Endodermal cell (in vitro differentiated cells): Measurements from ENCODE around the gene OR2T6. TPM values are rescaled to one million over a fixed set of nuclear protein-coding genes. Genes with fewer than 3 reads are reported as not detected.
A peak's percentile ranks its signal among the peaks of the same experiment; 100 is the strongest.
"Not testable (repeated sequence)": the region's sequence is repeated elsewhere in the genome, so short reads cannot be mapped to it uniquely, and the experiment has no call there.

Experiments
- DNase-seq: peaks from one replicate; pipeline ENCODE4 v3.0.0-alpha.2; 2017
- H3K27ac ChIP-seq: 2 replicates; pipeline ENCODE4 v1.5.1; 2013; ENCODE audit warnings: mild to moderate bottlenecking, low read depth, low read length, moderate library complexity
- H3K27me3 ChIP-seq: 2 replicates; pipeline ENCODE4 v1.6.1; 2013; ENCODE audit warnings: mild to moderate bottlenecking, low read length, moderate library complexity; ENCODE audit not compliant: insufficient read depth, control insufficient read depth, poor library complexity, severe bottlenecking
- H3K36me3 ChIP-seq: 2 replicates; pipeline ENCODE4 v1.7.0; 2013; ENCODE audit warnings: mild to moderate bottlenecking, low read length, moderate library complexity; ENCODE audit not compliant: control insufficient read depth, insufficient read depth
- H3K4me1 ChIP-seq: one replicate; pipeline ENCODE4 v1.7.0; 2013; ENCODE audit warnings: low read length; ENCODE audit not compliant: control insufficient read depth, insufficient read depth
- H3K4me3 ChIP-seq: 2 replicates; pipeline ENCODE4 v1.5.1; 2013; ENCODE audit warnings: mild to moderate bottlenecking, low read length, moderate library complexity
- H3K9ac ChIP-seq: 2 replicates; pipeline ENCODE4 v1.6.1; 2013; ENCODE audit warnings: mild to moderate bottlenecking, low read length, moderate library complexity; ENCODE audit not compliant: poor library complexity, severe bottlenecking; ENCODE audit errors: extremely low read depth
- H3K9me3 ChIP-seq: 2 replicates; pipeline ENCODE4 v1.6.1; 2013; ENCODE audit warnings: mild to moderate bottlenecking, low read length, moderate library complexity; ENCODE audit not compliant: control insufficient read depth
- H3K27ac Mint-ChIP-seq: 2 replicates; pipeline ENCODE4 v1.8.0; 2020; ENCODE audit warnings: mixed read lengths
- H3K27me3 Mint-ChIP-seq: 2 replicates; pipeline ENCODE4 v1.8.0; 2021; ENCODE audit warnings: mild to moderate bottlenecking, mixed read lengths; ENCODE audit not compliant: insufficient read depth
- H3K36me3 Mint-ChIP-seq: 2 replicates; pipeline ENCODE4 v1.8.0; 2020; ENCODE audit warnings: low read depth, mixed read lengths
- H3K4me1 Mint-ChIP-seq: 2 replicates; pipeline ENCODE4 v1.8.0; 2020; ENCODE audit warnings: mixed read lengths
- H3K4me3 Mint-ChIP-seq: 2 replicates; pipeline ENCODE4 v1.8.0; 2020; ENCODE audit warnings: mild to moderate bottlenecking, moderate library complexity, mixed read lengths
- H3K9me3 Mint-ChIP-seq: 2 replicates; pipeline ENCODE4 v1.8.0; 2020; ENCODE audit warnings: mild to moderate bottlenecking, mixed read lengths
- WGBS, 2 experiments: methylation state at CpG; one replicate each; pipeline versions ENCODE4 v1.1.5 to v1.1.7; 2013; ENCODE audit warnings: missing lambda C conversion rate in 2 of 2, mixed read lengths in 1 of 2; ENCODE audit not compliant: insufficient coverage in 1 of 2, insufficient read length in 1 of 2; 5-methylcytosine and 5-hydroxymethylcytosine counted together
- total RNA-seq, 2 donors: library from RNA; stranded (reverse); fragmentation: NEBNext Ultra II Directional in 1 of 2; extraction: Animal tissue kit (Norgen Biotek cat#: 25700) in 1 of 2; gene quantifications; 2 replicates in 1 of 2; 3 replicates in 1 of 2; pipeline ENCODE4 v1.2.1, GENCODE V29; 2021
- TF ChIP-seq, protein P1 (sequence below): fragments of 200-600 bp; sonication (generic); conservative IDR thresholded peaks from 2 replicates; pipeline ENCODE4 v1.5.0; 2021; ENCODE audit warnings: antibody characterized with exemption, mild to moderate bottlenecking

OR2T6 gene
- total RNA-seq, 2 donors from 2014 or later = not detected

DNA sequence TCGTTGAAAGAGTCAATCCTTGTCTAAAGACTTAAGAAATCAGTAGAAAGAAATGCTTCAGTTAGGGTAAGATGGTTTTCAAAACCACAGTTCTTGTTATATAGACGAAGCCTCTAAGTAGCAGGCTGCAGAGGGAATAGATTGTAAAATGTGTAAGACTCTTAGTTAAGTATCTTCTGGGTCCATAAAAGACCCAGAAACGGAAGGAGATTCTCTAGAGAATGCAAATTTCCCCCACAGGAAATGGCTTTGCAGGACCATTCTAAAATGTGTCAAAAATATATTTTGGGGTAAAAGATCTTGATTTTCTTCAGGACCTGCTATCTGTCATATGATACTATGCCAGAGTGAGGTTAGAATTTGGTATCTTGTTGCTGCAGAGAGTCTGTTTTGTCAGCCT lies 40.7 kb downstream of the OR2T6 start:
- Mint-ChIP-seq H3K27me3 (no peaks in the 10 kb centered on the region), H3K36me3 (no peaks in the 10 kb centered on the region)
- TF ChIP-seq, protein P1, sequence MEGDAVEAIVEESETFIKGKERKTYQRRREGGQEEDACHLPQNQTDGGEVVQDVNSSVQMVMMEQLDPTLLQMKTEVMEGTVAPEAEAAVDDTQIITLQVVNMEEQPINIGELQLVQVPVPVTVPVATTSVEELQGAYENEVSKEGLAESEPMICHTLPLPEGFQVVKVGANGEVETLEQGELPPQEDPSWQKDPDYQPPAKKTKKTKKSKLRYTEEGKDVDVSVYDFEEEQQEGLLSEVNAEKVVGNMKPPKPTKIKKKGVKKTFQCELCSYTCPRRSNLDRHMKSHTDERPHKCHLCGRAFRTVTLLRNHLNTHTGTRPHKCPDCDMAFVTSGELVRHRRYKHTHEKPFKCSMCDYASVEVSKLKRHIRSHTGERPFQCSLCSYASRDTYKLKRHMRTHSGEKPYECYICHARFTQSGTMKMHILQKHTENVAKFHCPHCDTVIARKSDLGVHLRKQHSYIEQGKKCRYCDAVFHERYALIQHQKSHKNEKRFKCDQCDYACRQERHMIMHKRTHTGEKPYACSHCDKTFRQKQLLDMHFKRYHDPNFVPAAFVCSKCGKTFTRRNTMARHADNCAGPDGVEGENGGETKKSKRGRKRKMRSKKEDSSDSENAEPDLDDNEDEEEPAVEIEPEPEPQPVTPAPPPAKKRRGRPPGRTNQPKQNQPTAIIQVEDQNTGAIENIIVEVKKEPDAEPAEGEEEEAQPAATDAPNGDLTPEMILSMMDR = no peak

DNA sequence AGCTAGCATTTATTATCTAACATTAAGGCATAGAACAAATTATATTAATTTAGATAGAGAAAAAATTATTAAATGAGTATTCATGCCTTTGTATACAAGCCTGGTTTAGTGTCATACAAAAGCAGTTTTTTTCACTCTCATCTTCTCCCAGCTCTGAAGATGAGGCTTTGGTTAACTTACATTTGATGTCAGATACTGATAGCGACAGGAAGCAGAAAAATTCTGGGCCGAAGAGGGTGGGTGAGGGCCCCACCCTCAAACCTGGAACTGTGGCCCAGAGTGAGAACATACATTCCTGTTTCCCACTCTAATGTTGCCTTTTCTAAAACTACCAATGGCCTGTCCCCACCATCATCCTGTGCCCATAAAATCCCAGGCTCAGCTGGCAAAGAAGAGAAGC lies 42.3 kb downstream of the OR2T6 start:
- H3K9me3 ChIP-seq = peaks cover 77% of the 10 kb centered on the region
- no peak overlapping the region for H3K9ac ChIP-seq
- H3K36me3 ChIP-seq = no peaks in the 10 kb centered on the region
- DNase-seq = no peak
- Mint-ChIP-seq H3K9me3 (peaks cover 83% of the 10 kb centered on the region), H3K27ac (no peak overlapping the region), H3K4me1 (no peaks in the 10 kb centered on the region), H3K4me3 (no peak overlapping the region), H3K27me3 (no peaks in the 10 kb centered on the region), H3K36me3 (no peaks in the 10 kb centered on the region)
- no peak overlapping the region for H3K27ac ChIP-seq
- no peak overlapping the region for H3K4me3 ChIP-seq
- 56 to 69% methylated on average over 2 of the region's 2 CpGs for WGBS, 2 experiments
- H3K4me1 ChIP-seq = no peaks in the 10 kb centered on the region
- TF ChIP-seq, protein P1 = no peak
- H3K27me3 ChIP-seq = no peaks in the 10 kb centered on the region

More for the DNA sequence above, 40.7 kb downstream of the OR2T6 start:
- H3K9ac ChIP-seq = no peak overlapping the region
- Mint-ChIP-seq H3K9me3 (peaks cover 92% of the 10 kb centered on the region), H3K27ac (no peak overlapping the region), H3K4me1 (no peaks in the 10 kb centered on the region), H3K4me3 (no peak overlapping the region)
- H3K27me3 ChIP-seq = no peaks in the 10 kb centered on the region
- H3K4me1 ChIP-seq = no peaks in the 10 kb centered on the region
- 49 to 52% methylated on average over 3 of the region's 3 CpGs for WGBS, 2 experiments
- DNase-seq = no peak
- H3K4me3 ChIP-seq = no peak overlapping the region
- no peaks in the 10 kb centered on the region for H3K36me3 ChIP-seq
- no peak overlapping the region for H3K27ac ChIP-seq
- H3K9me3 ChIP-seq = peaks cover 82% of the 10 kb centered on the region

DNA sequence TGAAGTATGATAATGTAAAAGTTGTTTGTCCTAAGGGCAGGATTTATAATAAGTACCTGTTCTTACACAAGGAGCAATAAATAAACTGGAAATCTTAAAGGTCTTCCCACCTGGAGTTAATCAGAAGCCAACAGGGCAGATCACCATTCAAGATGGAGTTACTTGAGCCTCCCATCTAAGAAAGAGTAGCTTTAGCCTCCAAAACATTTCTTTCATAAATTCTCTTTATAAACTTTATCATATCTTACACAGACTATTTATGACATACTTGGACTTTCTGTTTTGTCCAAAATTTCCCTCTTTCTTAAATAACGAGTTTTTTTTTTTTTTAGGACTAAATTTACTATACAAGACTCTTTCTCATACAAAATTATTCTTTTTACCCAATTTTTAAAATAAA lies 45.8 kb downstream of the OR2T6 start:
- Histone ChIP-seq H3K27ac (no peak overlapping the region), H3K9me3 (peaks cover 70% of the 10 kb centered on the region), H3K36me3 (no peaks in the 10 kb centered on the region), H3K9ac (no peak overlapping the region), H3K4me3 (peak overlapping the region; percentile 55), H3K4me1 (no peaks in the 10 kb centered on the region), H3K27me3 (no peaks in the 10 kb centered on the region)
- no peak overlapping the region for H3K27ac Mint-ChIP-seq
- H3K9me3 Mint-ChIP-seq = peaks cover 77% of the 10 kb centered on the region
- no peak for DNase-seq
- TF ChIP-seq, protein P1 = no peak
- H3K36me3 Mint-ChIP-seq = no peaks in the 10 kb centered on the region
- no peaks in the 10 kb centered on the region for H3K27me3 Mint-ChIP-seq
- 0 to 40% methylated on average over 1 of the region's 1 CpG for WGBS, 2 experiments
- H3K4me3 Mint-ChIP-seq = no peak overlapping the region
- H3K4me1 Mint-ChIP-seq = no peaks in the 10 kb centered on the region

DNA sequence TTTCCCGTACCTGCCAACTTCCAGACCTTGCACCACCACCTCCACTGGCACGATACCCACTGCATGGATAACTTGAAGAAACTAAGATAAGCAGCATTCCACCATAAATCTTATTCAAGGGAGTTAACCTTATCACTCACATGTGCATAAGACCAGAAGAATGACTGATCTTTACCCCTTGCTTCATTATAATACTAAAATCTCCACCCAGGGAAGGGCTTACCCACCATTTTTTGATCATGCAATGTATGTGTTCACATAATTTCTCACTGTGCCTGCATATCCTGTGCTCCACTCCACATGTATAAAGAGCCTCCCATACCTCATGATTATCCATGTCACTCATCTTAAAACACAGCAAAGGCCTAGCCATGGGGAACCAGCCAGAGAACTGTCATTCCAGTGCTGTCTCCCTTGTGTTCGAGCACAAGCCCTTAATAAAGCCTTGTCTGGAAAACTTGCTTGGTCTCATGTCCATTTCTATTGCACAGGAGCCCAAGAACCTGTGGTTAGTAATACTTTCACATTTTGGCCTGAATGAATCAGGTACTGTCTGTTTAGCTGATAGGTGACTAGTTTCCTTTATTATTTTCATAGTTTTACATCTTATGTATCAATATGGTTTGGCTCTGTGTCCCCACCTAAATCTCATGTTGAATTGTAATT lies 52.1 kb downstream of the OR2T6 start:
- not testable (repeated sequence) for H3K27me3 ChIP-seq, H3K4me1 Mint-ChIP-seq, H3K36me3 ChIP-seq, DNase-seq, H3K27ac Mint-ChIP-seq, H3K4me3 Mint-ChIP-seq, H3K4me1 ChIP-seq, H3K27me3 Mint-ChIP-seq, H3K9ac ChIP-seq, H3K27ac ChIP-seq, H3K4me3 ChIP-seq, H3K36me3 Mint-ChIP-seq
- 55 to 60% methylated on average over 2 to 3 of the region's 3 CpGs for WGBS, 2 experiments
- peaks cover 78% of the 10 kb centered on the region for H3K9me3 Mint-ChIP-seq
- H3K9me3 ChIP-seq = peaks cover 52% of the 10 kb centered on the region

DNA sequence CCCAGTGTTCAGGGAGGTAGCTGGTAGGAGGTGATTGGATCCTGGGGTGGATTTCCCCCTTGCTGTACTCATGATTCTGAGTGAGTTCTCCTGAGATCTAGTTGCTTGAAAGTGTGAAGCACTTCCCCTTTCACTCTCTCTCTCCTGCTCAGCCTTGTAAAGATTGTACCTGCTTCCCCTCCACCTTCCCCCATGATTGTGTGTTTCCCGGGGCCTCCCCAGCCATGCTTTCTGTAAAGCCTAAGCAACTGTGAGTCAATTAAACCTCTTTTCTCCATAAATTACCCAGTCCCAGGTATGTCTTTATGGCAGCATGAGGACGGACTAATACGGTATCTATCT lies 52.6 kb downstream of the OR2T6 start:
- not testable (repeated sequence) for H3K36me3 Mint-ChIP-seq, H3K9ac ChIP-seq, H3K4me1 Mint-ChIP-seq, H3K36me3 ChIP-seq, H3K4me1 ChIP-seq, H3K27ac Mint-ChIP-seq, H3K27me3 ChIP-seq, DNase-seq, H3K27me3 Mint-ChIP-seq, H3K4me3 ChIP-seq, H3K4me3 Mint-ChIP-seq, H3K27ac ChIP-seq
- peaks cover 49% of the 10 kb centered on the region for H3K9me3 ChIP-seq
- WGBS, 2 experiments = 20 to 69% methylated on average over 1 to 3 of the region's 3 CpGs
- H3K9me3 Mint-ChIP-seq = peaks cover 74% of the 10 kb centered on the region
